Measurements from ENCODE around the gene C1QTNF4. TPM values are rescaled to one million over a fixed set of nuclear protein-coding genes. Genes with fewer than 3 reads are reported as not detected.

C1QTNF4 gene
- total and polyA plus RNA-seq, 9 of the 15 experiments (the other 6 are each of a cell fraction or from before 2014, with no cell fraction given), result not detected

- TF ChIP-seq ZNF12 (CRISPR knock-in tag; IDR thresholded peaks at IDR 0.05) (no peak; the same call in 1 of the 2 replicates), KLF10 (CRISPR knock-in tag; IDR thresholded peaks at IDR 0.05) (no peak), AFF1 (IDR thresholded peaks at IDR 0.05; ENCODE audit: low read depth in 1 of 2, partially characterized antibody in 2 of 2) (peak; percentile 65 to 96), ILK (tag; IDR thresholded peaks at IDR 0.05; ENCODE audit: borderline replicate concordance, low read depth) (no peak), ZNF444 (CRISPR knock-in tag; IDR thresholded peaks at IDR 0.05) (no peak; the same call in 1 of the 2 replicates), POLR3A (IDR thresholded peaks at IDR 0.05; ENCODE audit: borderline replicate concordance, extremely low read depth, insufficient read depth, insufficient read length) (no peak), SRF (CRISPR knock-in tag; IDR thresholded peaks at IDR 0.05) (peak in 1 of 2 experiments; percentile 49; a peak in 1 of 4 replicates), CTBP1 (IDR thresholded peaks at IDR 0.05; ENCODE audit: borderline replicate concordance) (peak; percentile 97), TRIM25 (IDR thresholded peaks at IDR 0.05; ENCODE audit: borderline replicate concordance) (peak; percentile 97; the same call in 1 of the 2 replicates), ZNF609 (CRISPR knock-in tag; IDR thresholded peaks at IDR 0.05; ENCODE audit: borderline replicate concordance) (no peak), HEY1 (CRISPR knock-in tag; IDR thresholded peaks at IDR 0.05; ENCODE audit: borderline replicate concordance) (no peak), NCOA4 (IDR thresholded peaks at IDR 0.05; ENCODE audit: partially characterized antibody) (no peak)
These were observed 15.4 kb downstream of the C1QTNF4 start, which contains the start of the genes KBTBD4 and NDUFS3 (continued) for GRCh38 chr11:47578524-47579494.

All from K562 (cell line).